SK-N-SH (cell line): ENCODE data around the gene RUNDC3A. TPM values are rescaled to one million over a fixed set of nuclear protein-coding genes. Genes with fewer than 3 reads are reported as not detected.

Experiments used
- CTCF ChIA-PET: fragments of 300-600, 350-600 bp; formaldehyde crosslinking; extraction: SDS; loops from one replicate; lab custom pipeline; 2021; lab: Yijun Ruan, JAX
- POLR2A ChIA-PET: fragments of 350-600 bp; sonication (Branson Sonifier 250); formaldehyde crosslinking; extraction: SDS; loops from one replicate; lab custom pipeline; 2020; ENCODE audit warnings: antibody characterized with exemption, inconsistent platforms; lab: Yijun Ruan, JAX
- DNase-seq: peaks from one replicate; pipeline ENCODE4 v3.0.0; 2012
- H2AFZ ChIP-seq: fragments of 200-600 bp; sonication (generic); 2 replicates; pipeline ENCODE4 v1.8.1; 2016; ENCODE audit warnings: antibody characterized with exemption, mild to moderate bottlenecking, low read depth
- H3F3A ChIP-seq: fragments of 200-600 bp; sonication (generic); replicated peaks from 2 replicates; pipeline ENCODE3; 2016; ENCODE audit warnings: antibody characterized with exemption, mild to moderate bottlenecking; ENCODE audit not compliant: insufficient read depth
- H3K27ac ChIP-seq, 2 experiments: fragments of 200-500 bp in 1 of 2; fragments of 200-600 bp in 1 of 2; sonication (Bioruptor generic) in 1 of 2; sonication (generic), shearing (Covaris generic) in 1 of 2; 2 replicates each; pipeline versions ENCODE4 v1.5.1 to v1.6.1; 2014 to 2016; ENCODE audit warnings: low read depth in 2 of 2, inconsistent platforms in 1 of 2, low read length in 1 of 2, mild to moderate bottlenecking in 1 of 2, mixed read lengths in 1 of 2
- H3K27me3 ChIP-seq: fragments of 200-600 bp; sonication (generic), shearing (Covaris generic); 2 replicates; pipeline ENCODE4 v1.6.1; 2016; ENCODE audit warnings: mixed run types; ENCODE audit not compliant: insufficient read depth
- H3K36me3 ChIP-seq, 2 experiments: fragments of 200-500 bp in 1 of 2; fragments of 200-600 bp in 1 of 2; sonication (Bioruptor generic) in 1 of 2; sonication (generic) in 1 of 2; replicated peaks in 1 of 2; 2 replicates each; pipeline versions ENCODE3 to v1.5.1; 2014 to 2016; ENCODE audit warnings: low read length in 1 of 2, mild to moderate bottlenecking in 1 of 2; ENCODE audit not compliant: insufficient read depth in 2 of 2, control insufficient read depth in 1 of 2
- H3K4me1 ChIP-seq, 2 experiments: fragments of 200-500 bp in 1 of 2; fragments of 200-600 bp in 1 of 2; sonication (Bioruptor generic) in 1 of 2; sonication (generic), shearing (Covaris generic) in 1 of 2; 2 replicates each; pipeline versions ENCODE4 v1.5.1 to v1.6.1; 2014 to 2016; ENCODE audit warnings: low read depth in 1 of 2, low read length in 1 of 2, mixed run types in 1 of 2; ENCODE audit not compliant: insufficient read depth in 2 of 2, control insufficient read depth in 1 of 2
- H3K4me2 ChIP-seq: fragments of 200-600 bp; sonication (generic), shearing (Covaris generic); 2 replicates; pipeline ENCODE4 v1.6.1; 2017; ENCODE audit warnings: mixed run types
- H3K4me3 ChIP-seq, 2 experiments: fragments of 200-500 bp in 1 of 2; fragments of 200-600 bp in 1 of 2; sonication (Bioruptor generic) in 1 of 2; sonication (generic), shearing (Covaris generic) in 1 of 2; 2 replicates each; pipeline versions ENCODE4 v1.5.1 to v1.8.1; 2014 to 2016; ENCODE audit warnings: low read depth in 2 of 2, inconsistent platforms in 1 of 2, low read length in 1 of 2, mild to moderate bottlenecking in 1 of 2, mixed read lengths in 1 of 2, moderate library complexity in 1 of 2
- H3K79me2 ChIP-seq: fragments of 200-600 bp; sonication (generic); 2 replicates; pipeline ENCODE4 v1.8.1; 2017; ENCODE audit warnings: mild to moderate bottlenecking; ENCODE audit not compliant: insufficient read depth
- H3K9ac ChIP-seq: fragments of 200-600 bp; sonication (generic); 2 replicates; pipeline ENCODE4 v1.6.1; 2017; ENCODE audit warnings: mixed run types
- H3K9me2 ChIP-seq: fragments of 200-600 bp; sonication (generic); 2 replicates; pipeline ENCODE4 v1.6.1; 2017; ENCODE audit warnings: mixed run types
- H3K9me3 ChIP-seq: fragments of 200-600 bp; sonication (generic); 2 replicates; pipeline ENCODE4 v1.6.1; 2017; ENCODE audit warnings: mixed run types, mild to moderate bottlenecking, moderate library complexity
- H4K20me1 ChIP-seq: fragments of 200-600 bp; sonication (generic); 2 replicates; pipeline ENCODE4 v1.6.1; 2017; ENCODE audit warnings: mild to moderate bottlenecking, mixed run types; ENCODE audit not compliant: insufficient read depth
- CHD2 ChIP-seq: fragments of 150-350 bp; IDR thresholded peaks from 2 replicates; pipeline ENCODE4 v1.6.1; 2018; ENCODE audit warnings: low read length; ENCODE audit not compliant: partially characterized antibody
- ELF1 ChIP-seq: IDR thresholded peaks from 2 replicates; pipeline ENCODE4 v1.4.0; 2012
- FOSL2 ChIP-seq: IDR thresholded peaks from 2 replicates; pipeline ENCODE4 v1.4.0; 2012; ENCODE audit warnings: low read depth, mild to moderate bottlenecking, moderate library complexity, borderline replicate concordance
- FOXJ3 ChIP-seq: sonication (generic); formaldehyde crosslinking; IDR thresholded peaks from 2 replicates; pipeline ENCODE4 v1.5.1; 2020; ENCODE audit warnings: mild to moderate bottlenecking, missing genetic modification reagents
- GATA2 ChIP-seq: sonication (generic); formaldehyde crosslinking; IDR thresholded peaks from 2 replicates; pipeline ENCODE4 v1.5.0; 2020; ENCODE audit warnings: mild to moderate bottlenecking, missing genetic modification reagents
- NFIC ChIP-seq: IDR thresholded peaks from 2 replicates; pipeline ENCODE4 v1.4.0; 2012; ENCODE audit warnings: borderline replicate concordance
- NRF1 ChIP-seq: IDR thresholded peaks from 2 replicates; pipeline ENCODE4 v1.6.1; 2012; ENCODE audit warnings: low read depth, mild to moderate bottlenecking, low read length
- POLR2AphosphoS5 ChIP-seq: IDR thresholded peaks from 2 replicates; pipeline ENCODE4 v1.6.1; 2012; ENCODE audit warnings: low read depth, low read length
- RAD21 ChIP-seq: IDR thresholded peaks from 2 replicates; pipeline ENCODE4 v1.6.1; 2012; ENCODE audit warnings: mild to moderate bottlenecking, low read length
- REST ChIP-seq: IDR thresholded peaks from 2 replicates; pipeline ENCODE4 v1.6.1; 2012; ENCODE audit warnings: mild to moderate bottlenecking, low read depth, low read length, moderate library complexity
- RFX5 ChIP-seq: IDR thresholded peaks from 2 replicates; pipeline ENCODE4 v1.6.1; 2012; ENCODE audit warnings: mild to moderate bottlenecking, improper control_type of control experiment, low read length
- SIN3A ChIP-seq: IDR thresholded peaks from 2 replicates; pipeline ENCODE4 v1.6.1; 2012; ENCODE audit warnings: low read depth, mild to moderate bottlenecking, low read length, moderate library complexity, borderline replicate concordance
- TAF1 ChIP-seq: IDR thresholded peaks from 2 replicates; pipeline ENCODE4 v1.6.1; 2012; ENCODE audit warnings: low read depth, mild to moderate bottlenecking, low read length, moderate library complexity, borderline replicate concordance
- USF2 ChIP-seq: fragments of 150-350 bp; IDR thresholded peaks from 2 replicates; pipeline ENCODE4 v1.6.1; 2017; ENCODE audit warnings: antibody characterized with exemption, low read length, low read depth, borderline replicate concordance
- YY1 ChIP-seq: IDR thresholded peaks from 2 replicates; pipeline ENCODE4 v1.4.0; 2012; ENCODE audit warnings: low read depth, mild to moderate bottlenecking
- WGBS: methylation state at CpG from one replicate; pipeline ENCODE4 v1.1.6; 2017; ENCODE audit warnings: low lambda C conversion rate; 5-methylcytosine and 5-hydroxymethylcytosine counted together
- polyA plus RNA-seq, 3 experiments: library from polyadenylated mRNA; depleted of rRNA; stranded (reverse); fragments of >200 nt; gene quantifications; 2 replicates each; pipeline ENCODE4 v1.2.3, GENCODE V29; 2012

RUNDC3A gene
- polyA plus RNA-seq, 1 of the 3 experiments (the other 2 are of a cell fraction): 8.9 TPM

- 93% methylated on average over 9 of the region's 9 CpGs for WGBS
- no peak overlapping the region for H3K4me3 ChIP-seq
- no peak for DNase-seq
- H3K27me3 ChIP-seq: no peaks in the 10 kb centered on the region
- no peaks in the 10 kb centered on the region for H3K9me3 ChIP-seq
- no peak overlapping the region for H2AFZ ChIP-seq
- H3K36me3 ChIP-seq: peaks cover 0 to 4% of the 10 kb centered on the region in 2 experiments
- no peaks in the 10 kb centered on the region for H3F3A ChIP-seq
- no peak for TF ChIP-seq ELF1
- no peak overlapping the region for H3K27ac ChIP-seq
- H4K20me1 ChIP-seq: peaks cover 11% of the 10 kb centered on the region; the same call in 1 of the 2 replicates
- H3K4me2 ChIP-seq: no peak overlapping the region
- ChIA-PET CTCF (interaction anchor here (3.1 to 7.6 kb wide), 4 partner anchors 8 to 27 kb away, joined by 11 to 85 read pairs (median 14); partner anchors contain the start of gene GRN), POLR2A (no interaction called here)
- peaks cover 3 to 22% of the 10 kb centered on the region in 2 experiments; a peak in 1 of 4 replicates for H3K4me1 ChIP-seq
- no peak overlapping the region for H3K9ac ChIP-seq
- H3K9me2 ChIP-seq: no peaks in the 10 kb centered on the region
- H3K79me2 ChIP-seq: peaks cover 7% of the 10 kb centered on the region; the same call in 1 of the 2 replicates
These were observed 49.7 kb downstream of the RUNDC3A start for GRCh38 chr17:44358066-44358465.

GRCh38 chr17:44359006-44359405 is 50.6 kb downstream of the RUNDC3A start:
- Histone ChIP-seq H3F3A (no peaks in the 10 kb centered on the region), H3K36me3 (peaks cover 0 to 2% of the 10 kb centered on the region in 2 experiments), H4K20me1 (peaks cover 11% of the 10 kb centered on the region; the same call in 1 of the 2 replicates), H3K27me3 (no peaks in the 10 kb centered on the region), H3K4me3 (no peak overlapping the region), H3K4me1 (peaks cover 3 to 22% of the 10 kb centered on the region in 2 experiments; a peak in 1 of 4 replicates), H3K27ac (no peak overlapping the region), H3K9me2 (no peaks in the 10 kb centered on the region), H3K9ac (no peak overlapping the region), H3K4me2 (no peak overlapping the region), H3K9me3 (no peaks in the 10 kb centered on the region), H3K79me2 (peaks cover 7% of the 10 kb centered on the region; the same call in 1 of the 2 replicates), H2AFZ (no peak overlapping the region)
- ChIA-PET CTCF (interaction anchor here (0.6 to 7.6 kb wide), 5 partner anchors 9 to 28 kb away, joined by 3 to 85 read pairs (median 13); partner anchors contain the start of gene GRN), POLR2A (interaction anchor here (1.3 kb wide), 1 partner anchor 13 kb away, joined by 3 read pairs; no protein-coding TSS in a partner anchor)
- no peak for DNase-seq
- TF ChIP-seq RAD21 (no peak), USF2 (no peak), NFIC (no peak), POLR2AphosphoS5 (no peak), GATA2 (CRISPR knock-in tag) (no peak), CHD2 (no peak), RFX5 (no peak), NRF1 (no peak)
- 84% methylated on average over 6 of the region's 6 CpGs for WGBS

- Histone ChIP-seq H3K27me3 (no peaks in the 10 kb centered on the region), H3K36me3 (peaks cover 0 to 2% of the 10 kb centered on the region in 2 experiments), H3K79me2 (peaks cover 7% of the 10 kb centered on the region; the same call in 1 of the 2 replicates), H3K4me3 (no peak overlapping the region), H3K9me2 (no peaks in the 10 kb centered on the region), H3K4me2 (no peak overlapping the region), H4K20me1 (peaks cover 11% of the 10 kb centered on the region; the same call in 1 of the 2 replicates), H2AFZ (no peak overlapping the region), H3K9ac (no peak overlapping the region), H3F3A (no peaks in the 10 kb centered on the region), H3K27ac (no peak overlapping the region), H3K4me1 (peaks cover 3 to 22% of the 10 kb centered on the region in 2 experiments; a peak in 1 of 4 replicates), H3K9me3 (no peaks in the 10 kb centered on the region)
- WGBS: 90% methylated on average over 8 of the region's 14 CpGs
- DNase-seq: peak; percentile 12
- POLR2A ChIA-PET: interaction anchor here (1.3 kb wide), 1 partner anchor 14 kb away, joined by 3 read pairs; no protein-coding TSS in a partner anchor
- CTCF ChIA-PET: interaction anchor here (0.6 to 7.6 kb wide), 6 partner anchors 8 to 156 kb away, joined by 3 to 85 read pairs (median 12); partner anchors contain the start of gene GRN
- no peak for TF ChIP-seq POLR2AphosphoS5
- no peak for TF ChIP-seq FOXJ3 (CRISPR knock-in tag)
- TF ChIP-seq REST: no peak
- TF ChIP-seq TAF1: no peak
- TF ChIP-seq FOSL2: no peak
- no peak for TF ChIP-seq RFX5
- no peak for TF ChIP-seq SIN3A
- TF ChIP-seq YY1: no peak
- TF ChIP-seq NRF1: no peak
These were observed 51.2 kb downstream of the RUNDC3A start for GRCh38 chr17:44359458-44360143.
